Activated CD4-positive, alpha-beta T cell treated with anti-CD3 and anti-CD28 coated beads, Interleukin-2, amount 10 ng/mL, durations not matched to agents 7 days and 5 days (primary cell): Measurements from ENCODE around the gene TMEM41A. TPM values are rescaled to one million over a fixed set of nuclear protein-coding genes. Genes with fewer than 3 reads are reported as not detected.

Experiments used
- CTCF ChIA-PET: fragments of 350-600 bp; sonication (Branson Sonifier 250); formaldehyde crosslinking; loops from one replicate; lab custom pipeline; 2021; ENCODE audit warnings: antibody characterized with exemption; lab: Charles Lee
- POLR2A ChIA-PET: fragments of 350-600 bp; sonication (Branson Sonifier 250); formaldehyde crosslinking; loops from one replicate; lab custom pipeline; 2021; ENCODE audit warnings: antibody characterized with exemption; lab: Charles Lee
- DNase-seq: peaks from one replicate; pipeline ENCODE4 v3.0.0-alpha.2; 2020
- H3K27ac Mint-ChIP-seq: one replicate; pipeline ENCODE4 v1.8.0; 2021; ENCODE audit warnings: mild to moderate bottlenecking, moderate library complexity, mixed read lengths
- H3K27me3 Mint-ChIP-seq: one replicate; pipeline ENCODE4 v1.8.0; 2021; ENCODE audit warnings: mixed read lengths
- H3K36me3 Mint-ChIP-seq: one replicate; pipeline ENCODE4 v1.8.0; 2021; ENCODE audit warnings: low read depth, mixed read lengths
- H3K4me1 Mint-ChIP-seq: one replicate; pipeline ENCODE4 v1.8.0; 2021; ENCODE audit warnings: mixed read lengths
- H3K4me3 Mint-ChIP-seq: one replicate; pipeline ENCODE4 v1.8.0; 2021; ENCODE audit warnings: mild to moderate bottlenecking, moderate library complexity, mixed read lengths
- H3K9me3 Mint-ChIP-seq: one replicate; pipeline ENCODE4 v1.8.0; 2021; ENCODE audit warnings: mixed read lengths
- total RNA-seq, 2 experiments: library from RNA; stranded (reverse); gene quantifications; one replicate each; pipeline ENCODE4 v1.2.3, GENCODE V29; 2021

The TMEM41A gene
- total RNA-seq, 2 experiments from 2014 or later, result 18.5 to 19.7 TPM

GRCh38 chr3:185519021-185519420, 20.2 kb upstream of the TMEM41A start:
- H3K9me3 Mint-ChIP-seq, result no peaks in the 10 kb centered on the region
- no peaks in the 10 kb centered on the region for H3K36me3 Mint-ChIP-seq
- H3K4me3 Mint-ChIP-seq, result no peak overlapping the region
- H3K27ac Mint-ChIP-seq, result no peak overlapping the region
- CTCF ChIA-PET, result interaction anchor here (1.2 kb wide), 1 partner anchor 20 kb away, joined by 3 read pairs; the partner anchor contains the start of gene TMEM41A
- H3K27me3 Mint-ChIP-seq, result peaks cover 9% of the 10 kb centered on the region
- POLR2A ChIA-PET, result no interaction called here
- no peak for DNase-seq
- no peaks in the 10 kb centered on the region for H3K4me1 Mint-ChIP-seq

- POLR2A ChIA-PET, result no interaction called here
- no peaks in the 10 kb centered on the region for H3K36me3 Mint-ChIP-seq
- DNase-seq, result no peak
Observed at GRCh38 chr3:185517387-185518130, 18.7 kb upstream of the TMEM41A start.

GRCh38 chr3:185511711-185512110, 12.9 kb upstream of the TMEM41A start:
- no peak for DNase-seq
- Mint-ChIP-seq H3K4me1 (no peaks in the 10 kb centered on the region), H3K36me3 (no peaks in the 10 kb centered on the region), H3K27ac (no peak overlapping the region), H3K4me3 (no peak overlapping the region), H3K9me3 (no peaks in the 10 kb centered on the region), H3K27me3 (peaks cover 10% of the 10 kb centered on the region)
- CTCF ChIA-PET, result no interaction called here
- POLR2A ChIA-PET, result no interaction called here

More at GRCh38 chr3:185517387-185518130, 18.7 kb upstream of the TMEM41A start:
- H3K4me1 Mint-ChIP-seq, result no peaks in the 10 kb centered on the region
- H3K27me3 Mint-ChIP-seq, result peaks cover 14% of the 10 kb centered on the region
- CTCF ChIA-PET, result interaction anchor here (1.2 kb wide), 1 partner anchor 19 kb away, joined by 3 read pairs; the partner anchor contains the start of gene TMEM41A
- no peaks in the 10 kb centered on the region for H3K9me3 Mint-ChIP-seq
- no peak overlapping the region for H3K4me3 Mint-ChIP-seq
- no peak overlapping the region for H3K27ac Mint-ChIP-seq

- Mint-ChIP-seq H3K9me3 (no peaks in the 10 kb centered on the region), H3K4me3 (no peak overlapping the region), H3K27ac (no peak overlapping the region), H3K36me3 (no peaks in the 10 kb centered on the region), H3K4me1 (no peaks in the 10 kb centered on the region), H3K27me3 (peaks cover 3% of the 10 kb centered on the region)
- CTCF ChIA-PET, result no interaction called here
- POLR2A ChIA-PET, result no interaction called here
- DNase-seq, result no peak
Observed at GRCh38 chr3:185508335-185508991, 9.6 kb upstream of the TMEM41A start.

- DNase-seq, result no peak
- Mint-ChIP-seq H3K9me3 (no peaks in the 10 kb centered on the region), H3K27ac (no peak overlapping the region), H3K27me3 (peaks cover 2% of the 10 kb centered on the region), H3K4me3 (no peak overlapping the region), H3K4me1 (no peaks in the 10 kb centered on the region), H3K36me3 (no peaks in the 10 kb centered on the region)
- CTCF ChIA-PET, result interaction anchor here (1.2 kb wide), 1 partner anchor 32 kb away, joined by 3 read pairs; no protein-coding TSS in a partner anchor
- POLR2A ChIA-PET, result no interaction called here
Observed at GRCh38 chr3:185507883-185508282, 9.0 kb upstream of the TMEM41A start.

- Mint-ChIP-seq H3K27ac (no peak overlapping the region), H3K27me3 (peaks cover 6% of the 10 kb centered on the region), H3K4me3 (no peak overlapping the region), H3K36me3 (no peaks in the 10 kb centered on the region), H3K4me1 (no peaks in the 10 kb centered on the region), H3K9me3 (no peaks in the 10 kb centered on the region)
- ChIA-PET POLR2A (no interaction called here), CTCF (no interaction called here)
- no peak for DNase-seq
Observed at GRCh38 chr3:185504636-185505035, 5.8 kb upstream of the TMEM41A start.

- Mint-ChIP-seq H3K36me3 (no peaks in the 10 kb centered on the region), H3K9me3 (no peaks in the 10 kb centered on the region), H3K27me3 (peaks cover 7% of the 10 kb centered on the region), H3K27ac (no peak overlapping the region), H3K4me1 (peaks cover 5% of the 10 kb centered on the region), H3K4me3 (no peak overlapping the region)
- ChIA-PET CTCF (interaction anchor here (0.9 kb wide), 1 partner anchor 8 kb away, joined by 3 read pairs; no protein-coding TSS in a partner anchor), POLR2A (no interaction called here)
- DNase-seq, result no peak
Observed at GRCh38 chr3:185503521-185503920, 4.7 kb upstream of the TMEM41A start.

GRCh38 chr3:185502987-185503386, 4.2 kb upstream of the TMEM41A start:
- peaks cover 7% of the 10 kb centered on the region for H3K27me3 Mint-ChIP-seq
- DNase-seq, result no peak
- CTCF ChIA-PET, result interaction anchor here (0.9 kb wide), 1 partner anchor 8 kb away, joined by 3 read pairs; no protein-coding TSS in a partner anchor
- no peaks in the 10 kb centered on the region for H3K36me3 Mint-ChIP-seq
- no peaks in the 10 kb centered on the region for H3K9me3 Mint-ChIP-seq
- POLR2A ChIA-PET, result no interaction called here
- no peak overlapping the region for H3K4me3 Mint-ChIP-seq
- peaks cover 5% of the 10 kb centered on the region for H3K4me1 Mint-ChIP-seq
- H3K27ac Mint-ChIP-seq, result no peak overlapping the region

- Mint-ChIP-seq H3K9me3 (no peaks in the 10 kb centered on the region), H3K27me3 (no peaks in the 10 kb centered on the region), H3K27ac (no peak overlapping the region), H3K36me3 (peaks cover 36% of the 10 kb centered on the region), H3K4me3 (no peak overlapping the region), H3K4me1 (peaks cover 12% of the 10 kb centered on the region)
- CTCF ChIA-PET, result no interaction called here
- POLR2A ChIA-PET, result no interaction called here
- DNase-seq, result no peak
Observed at GRCh38 chr3:185490241-185490640, 8.6 kb downstream of the TMEM41A start.

- Mint-ChIP-seq H3K4me1 (peaks cover 12% of the 10 kb centered on the region), H3K27ac (no peak overlapping the region), H3K9me3 (no peaks in the 10 kb centered on the region), H3K4me3 (no peak overlapping the region), H3K36me3 (peaks cover 34% of the 10 kb centered on the region), H3K27me3 (no peaks in the 10 kb centered on the region)
- CTCF ChIA-PET, result interaction anchor here (1.2 kb wide), 1 partner anchor 10 kb away, joined by 3 read pairs; the partner anchor contains the start of gene TMEM41A
- POLR2A ChIA-PET, result no interaction called here
- DNase-seq, result no peak
Observed at GRCh38 chr3:185489462-185489861, 9.4 kb downstream of the TMEM41A start.

GRCh38 chr3:185488465-185488864, 10.4 kb downstream of the TMEM41A start:
- no peak for DNase-seq
- Mint-ChIP-seq H3K36me3 (peaks cover 27% of the 10 kb centered on the region), H3K4me3 (no peak overlapping the region), H3K4me1 (peaks cover 11% of the 10 kb centered on the region), H3K27ac (no peak overlapping the region), H3K9me3 (no peaks in the 10 kb centered on the region), H3K27me3 (no peaks in the 10 kb centered on the region)
- CTCF ChIA-PET, result interaction anchor here (0.6 to 1.2 kb wide), 3 partner anchors 9 to 46 kb away, joined by 3 read pairs; partner anchors contain the start of gene TMEM41A
- POLR2A ChIA-PET, result no interaction called here

GRCh38 chr3:185486394-185486793, 12.4 kb downstream of the TMEM41A start:
- no peak for DNase-seq
- Mint-ChIP-seq H3K27me3 (no peaks in the 10 kb centered on the region), H3K36me3 (peaks cover 34% of the 10 kb centered on the region), H3K4me3 (no peak overlapping the region), H3K9me3 (peaks cover 3% of the 10 kb centered on the region), H3K27ac (no peak overlapping the region), H3K4me1 (peaks cover 10% of the 10 kb centered on the region)
- ChIA-PET CTCF (interaction anchor here (1.7 kb wide), 1 partner anchor 9 kb away, joined by 4 read pairs; no protein-coding TSS in a partner anchor), POLR2A (no interaction called here)

GRCh38 chr3:185484296-185484695, 14.5 kb downstream of the TMEM41A start:
- H3K36me3 Mint-ChIP-seq, result peaks cover 36% of the 10 kb centered on the region
- H3K4me3 Mint-ChIP-seq, result no peak overlapping the region
- peaks cover 10% of the 10 kb centered on the region for H3K4me1 Mint-ChIP-seq
- H3K27me3 Mint-ChIP-seq, result no peaks in the 10 kb centered on the region
- CTCF ChIA-PET, result no interaction called here
- no peak overlapping the region for H3K27ac Mint-ChIP-seq
- peaks cover 5% of the 10 kb centered on the region for H3K9me3 Mint-ChIP-seq
- DNase-seq, result no peak
- POLR2A ChIA-PET, result no interaction called here
